Activated CD4-positive, alpha-beta T cell treated with anti-CD3 and anti-CD28 coated beads for 36 hours (primary cell): ENCODE data around the gene COBLL1. TPM values are rescaled to one million over a fixed set of nuclear protein-coding genes. Genes with fewer than 3 reads are reported as not detected.

Experiments used
- ATAC-seq: fragments of 200-7000 bp; cut with Tn5 transposase; one replicate; pipeline ENCODE4 v1.10.0; 2021; ENCODE audit warnings: mild to moderate bottlenecking, moderate library complexity
- CTCF ChIA-PET: fragments of 350-600 bp; sonication (Branson Sonifier 250); formaldehyde crosslinking; loops from one replicate; lab custom pipeline; 2021; ENCODE audit warnings: antibody characterized with exemption; lab: Charles Lee
- POLR2A ChIA-PET: fragments of 350-600 bp; sonication (Branson Sonifier 250); formaldehyde crosslinking; loops from one replicate; lab custom pipeline; 2021; ENCODE audit warnings: antibody characterized with exemption, inconsistent platforms; lab: Charles Lee
- DNase-seq: peaks from one replicate; pipeline ENCODE4 v3.0.0-alpha.2; 2020
- H3K27ac Mint-ChIP-seq: one replicate; pipeline ENCODE4 v1.8.0; 2021; ENCODE audit warnings: mixed read lengths
- H3K27me3 Mint-ChIP-seq: one replicate; pipeline ENCODE4 v1.8.0; 2021; ENCODE audit warnings: mixed read lengths
- H3K36me3 Mint-ChIP-seq: one replicate; pipeline ENCODE4 v1.8.0; 2021; ENCODE audit warnings: low read depth, mixed read lengths
- H3K4me1 Mint-ChIP-seq: one replicate; pipeline ENCODE4 v1.8.0; 2021; ENCODE audit warnings: mixed read lengths
- H3K4me3 Mint-ChIP-seq: one replicate; pipeline ENCODE4 v1.8.0; 2021; ENCODE audit warnings: mild to moderate bottlenecking, moderate library complexity, mixed read lengths
- H3K9me3 Mint-ChIP-seq: one replicate; pipeline ENCODE4 v1.8.0; 2021; ENCODE audit warnings: low read depth, mixed read lengths
- intact Hi-C, 2 experiments: fragments of 100-400 bp; cut with DNase I in 1 of 2; cut with micrococcal nuclease in 1 of 2; formaldehyde crosslinking; loops; one replicate each; pipeline versions ENCODE4 v1.14.2 to v1.15.1; 2022 to 2024; cut with DNase I, micrococcal nuclease
- total RNA-seq, 2 experiments: library from RNA; stranded (reverse); gene quantifications; one replicate each; pipeline ENCODE4 v1.2.3, GENCODE V29; 2021

Gene COBLL1
- total RNA-seq, 2 experiments from 2014 or later, result not detected

GRCh38 chr2:164655336-164655735, 186.3 kb downstream of the COBLL1 start:
- Mint-ChIP-seq H3K36me3 (no peaks in the 10 kb centered on the region), H3K4me1 (no peaks in the 10 kb centered on the region), H3K27me3 (no peaks in the 10 kb centered on the region), H3K27ac (no peak overlapping the region), H3K4me3 (no peak overlapping the region), H3K9me3 (peaks cover 12% of the 10 kb centered on the region)
- DNase-seq (no peak), ATAC-seq (no peak)
- POLR2A ChIA-PET, result no interaction called here
- CTCF ChIA-PET, result no interaction called here
- intact Hi-C loops, result no loop called here

DNA sequence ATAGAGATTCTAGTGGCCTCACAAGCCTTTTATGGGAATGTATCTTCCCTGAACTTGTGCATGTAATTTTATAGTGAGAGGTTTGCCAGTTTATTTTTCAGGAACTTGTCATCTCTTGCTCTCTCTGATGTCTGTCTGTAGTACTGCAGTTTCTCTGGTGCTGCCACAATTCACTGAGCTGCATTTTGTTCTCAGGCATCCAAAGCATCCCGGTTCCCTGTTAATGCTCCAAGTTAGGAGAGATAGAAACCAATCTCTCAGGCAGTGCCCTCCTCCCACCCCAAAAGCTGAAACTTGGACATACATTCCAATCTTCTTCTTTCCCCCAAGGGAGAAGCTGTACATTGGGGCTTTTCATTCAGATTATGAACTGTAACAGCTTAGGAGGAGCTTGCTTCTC, 190.3 kb downstream of the COBLL1 start:
- POLR2A ChIA-PET, result no interaction called here
- CTCF ChIA-PET, result no interaction called here
- no peak for DNase-seq
- H3K27ac Mint-ChIP-seq, result no peak overlapping the region
- H3K4me1 Mint-ChIP-seq, result no peaks in the 10 kb centered on the region
- no peaks in the 10 kb centered on the region for H3K36me3 Mint-ChIP-seq
- ATAC-seq, result no peak
- peaks cover 24% of the 10 kb centered on the region for H3K9me3 Mint-ChIP-seq
- H3K27me3 Mint-ChIP-seq, result no peaks in the 10 kb centered on the region
- intact Hi-C loops, result no loop called here
- no peak overlapping the region for H3K4me3 Mint-ChIP-seq

DNA sequence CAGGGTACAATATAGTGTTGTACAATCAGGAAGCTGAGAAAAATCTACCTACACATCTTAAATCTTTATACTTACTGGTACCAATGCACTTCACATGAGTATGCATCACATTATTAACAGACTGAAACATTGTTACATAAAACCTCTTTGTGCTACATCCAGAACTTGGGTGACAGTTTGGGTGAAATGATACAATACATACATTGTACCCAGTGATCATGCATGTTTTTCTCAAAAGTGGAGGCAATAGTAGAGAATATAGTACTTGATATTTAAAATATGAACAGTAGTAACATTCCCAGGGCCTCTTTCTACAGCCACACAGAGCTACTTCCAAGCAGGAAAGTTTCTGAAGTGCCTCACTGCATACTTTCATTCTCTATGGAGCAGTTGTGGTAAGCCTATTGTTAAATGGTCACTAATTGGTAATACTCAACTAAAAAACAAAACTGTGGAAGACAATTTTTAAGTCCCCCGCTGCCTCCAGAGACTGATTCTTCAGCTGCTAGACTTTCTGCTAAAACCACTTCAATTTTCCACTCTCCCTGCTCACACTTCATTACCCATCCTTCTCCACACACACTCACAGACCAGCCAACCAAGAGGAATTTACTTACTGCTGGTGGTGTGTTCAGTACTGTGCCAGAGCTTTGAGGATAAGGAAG, 197.5 kb downstream of the COBLL1 start:
- intact Hi-C loops, result no loop called here
- ChIA-PET POLR2A (interaction anchor here (0.6 kb wide), 1 partner anchor 134 kb away, joined by 6 read pairs; no protein-coding TSS in a partner anchor), CTCF (no interaction called here)
- Mint-ChIP-seq H3K9me3 (peaks cover 7% of the 10 kb centered on the region), H3K27ac (no peak overlapping the region), H3K4me1 (no peaks in the 10 kb centered on the region), H3K36me3 (no peaks in the 10 kb centered on the region), H3K4me3 (no peak overlapping the region), H3K27me3 (no peaks in the 10 kb centered on the region)
- ATAC-seq (no peak), DNase-seq (no peak)

DNA sequence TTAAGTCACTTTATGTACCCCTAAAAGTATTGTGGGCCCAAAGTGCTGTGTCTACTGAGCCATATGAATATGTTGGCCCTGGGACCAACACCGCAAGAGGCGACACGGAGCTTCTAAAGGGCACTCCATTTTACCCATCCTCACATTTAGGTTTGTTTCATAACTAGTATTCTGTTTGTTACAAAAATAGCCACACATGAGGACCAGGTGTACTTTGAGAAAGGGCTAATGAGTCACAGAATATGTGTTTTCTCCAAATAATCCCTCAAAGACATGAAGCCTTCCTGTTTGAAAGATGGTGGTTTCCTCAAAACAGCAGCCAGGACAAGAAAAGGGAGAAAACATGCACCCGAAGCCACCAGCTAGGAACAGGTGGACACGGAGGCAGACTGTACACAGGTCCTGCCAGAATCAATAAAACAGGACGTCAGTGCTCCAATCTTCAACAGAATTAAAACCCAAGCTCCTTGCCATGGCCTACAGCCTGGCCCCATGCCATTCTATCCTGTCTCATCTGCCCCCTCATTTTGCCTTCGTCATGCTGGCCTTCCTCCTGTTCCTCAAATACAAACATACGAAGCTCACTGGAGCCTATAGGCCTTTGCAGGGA, 198.6 kb downstream of the COBLL1 start:
- ATAC-seq, result no peak
- CTCF ChIA-PET, result no interaction called here
- H3K9me3 Mint-ChIP-seq, result peaks cover 4% of the 10 kb centered on the region
- no peaks in the 10 kb centered on the region for H3K4me1 Mint-ChIP-seq
- POLR2A ChIA-PET, result no interaction called here
- intact Hi-C loops, result no loop called here
- DNase-seq, result no peak
- no peaks in the 10 kb centered on the region for H3K36me3 Mint-ChIP-seq
- H3K27ac Mint-ChIP-seq, result no peak overlapping the region
- no peaks in the 10 kb centered on the region for H3K27me3 Mint-ChIP-seq
- no peak overlapping the region for H3K4me3 Mint-ChIP-seq

DNA sequence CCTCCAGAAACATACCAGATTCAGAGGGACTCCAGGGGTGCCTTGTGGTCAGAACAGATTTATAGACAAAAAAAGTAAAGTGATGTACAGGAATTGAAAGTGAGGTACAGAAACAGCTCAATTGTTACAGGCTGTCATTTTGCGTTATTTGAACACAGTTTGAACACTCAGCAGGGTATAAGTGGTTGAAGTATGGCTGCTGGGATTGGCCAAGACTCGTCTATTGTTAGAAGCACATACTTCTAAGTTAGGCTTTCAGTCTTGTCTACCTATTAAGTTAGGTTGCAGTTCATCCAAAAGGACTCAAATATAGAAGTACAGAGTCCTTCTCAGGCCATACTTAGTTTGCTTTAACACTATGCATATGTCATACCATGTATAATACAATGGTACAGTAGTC, 199.4 kb downstream of the COBLL1 start:
- ChIA-PET POLR2A (no interaction called here), CTCF (no interaction called here)
- no peak for DNase-seq
- ATAC-seq, result no peak
- no peak overlapping the region for H3K4me3 Mint-ChIP-seq
- H3K9me3 Mint-ChIP-seq, result no peaks in the 10 kb centered on the region
- no peaks in the 10 kb centered on the region for H3K4me1 Mint-ChIP-seq
- intact Hi-C loops, result no loop called here
- H3K36me3 Mint-ChIP-seq, result no peaks in the 10 kb centered on the region
- H3K27ac Mint-ChIP-seq, result no peak overlapping the region
- H3K27me3 Mint-ChIP-seq, result no peaks in the 10 kb centered on the region

Other genes with a start within 250 kb of the COBLL1 start
- not detected for gene GRB14, start 220.3 kb downstream of the COBLL1 start, total RNA-seq
- gene SLC38A11, start 113.7 kb upstream of the COBLL1 start, total RNA-seq, result not detected